Adrenal gland (tissue), 5 donors: ENCODE measurements around the gene DIAPH2.

ENCODE experiments used
- CTCF ChIP-seq, 6 experiments: fragments of 450-650 bp in 4 of 6; fragments of 200-600 bp in 2 of 6; sonication (generic) in 1 of 6; IDR thresholded peaks; 1 replicate in 5 of 6; 2 replicates in 1 of 6; pipeline versions ENCODE4 v1.5.1 to v1.8.0; 2016 to 2021; ENCODE audit warnings: antibody characterized with exemption in 6 of 6, mild to moderate bottlenecking in 2 of 6, moderate library complexity in 1 of 6
- POLR2A ChIP-seq, 2 donors: fragments of 450-650 bp; IDR thresholded peaks; one replicate each; pipeline ENCODE4 v1.6.1; 2017; ENCODE audit warnings: antibody characterized with exemption in 2 of 2, mild to moderate bottlenecking in 2 of 2, moderate library complexity in 1 of 2
- donor health status: DM: no; HTN: no; CAD: no.

GRCh38 chrX:97628326-97628725 lies 943.7 kb downstream of the DIAPH2 start:
- TF ChIP-seq CTCF (IDR thresholded peaks at IDR 0.05) (no peak), POLR2A (IDR thresholded peaks at IDR 0.05) (no peak)
